ENCODE measurements around the gene PHACTR4. TPM values are rescaled to one million over a fixed set of nuclear protein-coding genes. Genes with fewer than 3 reads are reported as not detected.
"Not testable (repeated sequence)": the region's sequence is repeated elsewhere in the genome, so short reads cannot be mapped to it uniquely, and the experiment has no call there.

Gene PHACTR4
- total RNA-seq: 15.1 TPM

DNA sequence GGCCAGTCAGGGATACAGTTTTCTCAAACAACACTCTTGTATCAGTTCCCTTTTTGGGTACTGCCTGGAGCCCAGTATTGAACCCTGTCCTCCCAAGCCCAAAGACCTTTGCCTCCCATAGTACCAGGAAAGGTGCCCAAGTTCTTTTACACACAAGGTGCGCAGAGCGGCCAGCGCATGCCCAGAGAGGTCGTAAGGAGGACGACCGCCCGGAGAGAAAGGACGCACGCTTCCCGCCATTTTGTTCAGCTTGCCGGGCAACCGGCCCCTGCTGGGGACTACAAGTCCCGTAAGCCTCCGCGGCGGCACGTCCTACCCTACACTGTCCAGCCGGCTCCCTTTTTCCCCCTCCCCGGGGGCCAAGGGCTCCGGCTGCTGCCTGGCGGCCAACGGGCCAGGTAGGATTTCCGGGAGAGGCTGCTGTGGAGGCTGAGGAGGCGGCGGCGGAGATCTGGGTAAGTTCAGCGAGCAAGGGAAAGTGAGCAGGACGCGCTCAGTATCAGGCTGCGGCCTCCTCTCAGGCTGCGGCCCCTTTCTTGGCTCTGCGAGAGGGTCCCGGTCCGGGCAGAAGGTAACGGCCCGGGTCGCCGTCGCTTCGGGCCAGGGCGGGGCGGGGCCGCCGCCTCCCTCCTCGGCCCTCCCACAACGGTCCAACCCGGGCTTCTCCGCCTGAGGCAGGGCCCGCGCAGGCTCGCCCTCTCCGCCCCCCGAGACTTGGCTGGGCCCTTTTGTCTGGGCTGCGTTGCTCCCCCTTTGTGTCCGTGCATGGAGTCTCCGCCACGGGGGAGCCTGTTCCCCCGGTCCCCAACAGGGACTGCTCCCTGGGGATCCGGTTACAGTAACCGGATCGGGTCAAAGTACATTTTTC lies at the start of gene PHACTR4:
TSS of gene PHACTR4 (plus strand) at position 370 of the 868 bp plus-strand sequence. CDS start 37,708 bp downstream, outside the sequence.
- DNase-seq: peak; percentile 97

DNA sequence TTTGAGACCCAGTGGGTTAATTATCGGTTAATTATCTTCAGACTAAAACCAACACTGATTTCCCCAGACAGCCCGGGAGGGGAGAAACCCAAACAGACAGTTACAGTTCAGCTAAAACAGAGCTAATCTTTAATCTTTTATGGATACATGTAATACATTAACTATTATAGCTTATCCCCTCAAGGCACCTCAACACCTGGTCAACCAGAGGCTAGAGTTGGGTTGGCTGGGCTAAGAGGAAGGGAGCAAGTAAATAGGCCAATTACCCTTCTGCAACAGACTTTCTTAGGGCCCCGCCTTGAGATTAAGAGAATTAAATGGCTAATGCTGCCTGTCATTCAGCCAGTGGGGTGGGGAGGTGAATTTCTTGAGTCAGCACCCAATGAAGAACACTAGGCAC lies 47.3 kb upstream of the PHACTR4 start:
- no peak for DNase-seq

DNA sequence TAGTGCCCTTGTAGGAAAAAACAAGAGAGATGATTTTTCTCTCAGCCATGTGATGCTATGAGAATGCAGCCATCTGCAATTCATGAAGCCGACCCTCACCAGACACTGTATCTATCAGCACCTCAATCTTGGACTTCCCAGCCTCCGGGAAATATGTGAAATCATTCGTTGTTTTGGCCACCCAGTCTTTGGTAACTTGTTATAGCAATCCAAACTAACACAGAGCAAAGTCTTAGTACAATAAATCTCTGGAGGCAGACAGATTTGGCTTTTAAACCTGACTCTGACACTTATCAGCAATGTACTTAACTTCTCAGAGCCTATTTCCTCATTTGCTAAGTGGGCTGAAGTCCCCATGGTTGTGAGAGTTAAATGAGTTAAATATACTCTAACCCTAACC lies 45.8 kb upstream of the PHACTR4 start:
- no peak for DNase-seq

DNA sequence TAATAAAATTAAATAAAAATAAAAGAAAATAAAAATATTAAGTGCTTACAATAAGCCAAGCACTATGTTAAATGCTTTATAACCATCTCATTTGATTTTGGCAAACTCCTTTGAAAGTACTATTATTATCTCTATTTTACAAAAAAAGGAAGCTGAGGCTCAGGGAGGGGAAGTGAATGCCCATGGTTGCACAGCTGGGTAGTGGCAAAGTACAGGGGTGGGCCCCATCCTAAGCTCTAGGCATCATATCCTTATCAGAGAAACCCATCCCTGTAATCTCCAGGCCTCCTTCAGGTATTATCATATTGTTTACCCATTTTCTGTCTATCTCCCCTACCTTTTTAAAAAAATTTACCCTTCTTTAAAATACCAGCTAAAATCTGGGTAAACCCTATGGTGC lies 43.0 kb upstream of the PHACTR4 start:
- no peak for DNase-seq

DNA sequence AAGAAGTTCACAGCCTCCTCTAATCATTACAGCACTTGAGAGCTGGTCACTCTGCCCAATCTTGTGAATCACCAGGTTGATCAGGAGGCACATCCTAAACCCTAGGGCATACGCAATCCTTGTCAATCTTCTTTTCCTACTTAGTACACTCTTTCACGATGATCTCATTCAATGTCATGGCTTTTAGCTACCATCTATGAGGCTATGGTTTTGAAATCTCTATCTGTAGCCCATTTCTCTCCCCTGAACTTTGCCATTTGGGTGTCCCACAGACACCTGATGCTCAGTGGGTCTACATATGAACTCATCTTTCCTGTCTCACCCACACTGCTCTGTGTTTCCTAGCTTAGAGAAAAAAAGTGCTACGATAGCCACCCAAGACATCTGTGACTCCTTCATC lies 42.6 kb upstream of the PHACTR4 start:
- DNase-seq: no peak

DNA sequence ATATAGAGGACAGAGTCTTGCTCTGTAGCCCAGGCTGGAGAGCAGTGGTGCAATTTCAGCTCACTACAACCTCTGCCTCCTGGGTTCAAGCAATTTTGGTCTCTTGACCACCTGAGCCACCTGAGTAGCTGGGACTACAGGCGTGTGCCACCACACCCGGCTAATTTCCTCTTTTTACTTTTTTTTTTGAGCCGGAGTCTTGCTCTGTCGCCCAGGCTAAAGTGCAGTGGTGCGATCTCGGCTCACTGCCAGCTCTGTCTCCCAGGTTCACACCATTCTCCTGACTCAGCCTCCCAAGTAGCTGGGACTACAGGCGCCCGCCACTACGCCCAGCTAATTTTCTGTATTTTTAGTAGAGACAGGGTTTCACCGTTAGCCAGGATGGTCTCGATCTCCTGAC lies 42.1 kb upstream of the PHACTR4 start:
- DNase-seq: not testable (repeated sequence)

DNA sequence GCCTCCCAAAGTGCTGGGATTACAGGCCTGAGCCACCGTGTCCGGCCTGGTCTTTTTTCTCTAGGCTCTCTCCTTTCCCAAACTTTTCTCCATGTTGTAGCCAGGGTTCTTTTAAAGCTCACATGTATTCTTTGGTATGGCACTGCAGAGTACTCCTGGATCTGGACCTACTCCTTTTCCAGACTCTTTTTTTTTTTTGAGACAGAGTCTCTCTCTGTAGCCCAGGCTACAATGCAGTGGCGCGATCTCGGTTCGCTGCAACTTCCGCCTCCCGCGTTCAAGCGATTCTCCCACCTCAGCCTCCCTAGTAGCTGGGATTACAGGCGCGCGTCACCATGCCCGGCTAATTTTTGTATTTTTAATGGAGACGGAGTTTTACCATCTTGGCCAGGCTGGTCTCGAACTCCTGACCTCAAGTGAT lies 41.3 kb upstream of the PHACTR4 start:
- no peak for DNase-seq

DNA sequence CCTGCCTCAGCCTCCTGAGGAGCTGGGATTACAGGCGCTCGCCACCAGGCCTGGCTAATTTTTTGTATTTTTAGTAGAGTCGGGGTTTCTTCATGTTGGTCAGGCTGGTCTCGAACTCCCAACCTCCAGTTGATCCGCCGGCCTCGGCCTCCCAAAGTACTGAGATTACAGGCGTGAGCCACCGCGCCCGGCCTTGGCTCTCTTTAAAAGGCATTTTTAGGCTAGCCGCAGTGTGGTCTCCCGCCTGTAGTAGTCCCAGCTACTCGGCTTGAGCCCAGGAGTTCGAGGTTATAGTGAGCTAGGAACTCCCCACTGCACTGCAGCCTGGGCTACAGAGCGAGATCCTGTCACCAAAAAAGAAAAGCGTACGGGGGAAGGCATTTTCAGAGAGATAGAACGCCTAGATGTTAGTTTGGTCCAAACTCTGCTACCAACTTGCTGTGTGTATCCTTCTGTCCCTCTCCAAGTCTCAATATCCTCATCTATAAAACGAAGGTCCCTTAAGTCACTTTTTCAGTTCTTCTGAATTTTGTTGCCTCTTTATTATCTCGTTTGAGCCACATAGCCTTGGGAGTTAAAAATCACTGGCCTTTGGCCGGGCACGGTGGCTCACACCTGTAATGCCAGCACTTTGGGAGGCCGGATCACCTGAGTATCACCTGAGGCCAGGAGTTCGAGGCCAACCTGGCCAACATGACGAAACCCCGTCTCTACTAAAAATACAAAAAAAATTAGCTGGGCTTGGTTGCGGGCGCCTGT lies 40.0 kb upstream of the PHACTR4 start:
- DNase-seq: peak; percentile 21

DNA sequence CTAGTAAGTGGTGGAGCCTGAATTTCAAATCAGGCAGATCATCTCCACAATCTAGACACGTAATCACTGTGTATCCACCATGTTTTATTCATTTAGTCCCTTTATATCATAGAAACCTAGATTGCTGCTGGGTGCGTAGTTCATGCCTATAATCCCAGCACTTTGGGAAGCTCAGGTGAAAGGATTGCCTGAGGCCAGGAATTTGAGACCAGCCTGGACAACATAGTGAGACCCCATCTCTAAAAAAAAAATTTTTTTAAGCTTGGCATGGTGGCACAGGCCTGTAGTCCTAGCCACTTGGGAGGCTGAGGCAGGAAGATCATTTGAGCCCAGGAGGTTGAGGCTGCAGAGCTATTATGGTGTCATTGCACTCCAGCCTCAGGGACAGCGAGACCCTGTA lies 30.6 kb upstream of the PHACTR4 start:
- DNase-seq: no peak

DNA sequence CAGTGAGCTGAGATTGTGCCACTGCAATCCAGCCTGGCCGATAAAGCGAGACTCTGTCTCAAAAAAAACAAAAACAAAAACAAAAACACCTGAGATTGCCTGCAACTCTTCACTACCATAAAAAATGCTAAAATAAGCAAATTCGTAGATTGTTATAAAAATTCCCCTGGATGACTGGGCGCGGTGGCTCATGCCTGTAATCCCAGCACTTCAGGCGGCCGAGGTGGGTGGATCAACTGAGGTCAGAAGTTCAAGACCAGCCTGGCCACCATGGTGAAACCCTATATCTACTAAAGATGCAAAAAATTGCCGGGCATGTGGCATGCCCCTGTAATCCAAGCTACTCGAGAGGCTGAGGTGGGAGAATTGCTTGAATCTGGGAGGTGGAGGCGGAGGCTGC lies 30.0 kb upstream of the PHACTR4 start:
- no peak for DNase-seq

DNA sequence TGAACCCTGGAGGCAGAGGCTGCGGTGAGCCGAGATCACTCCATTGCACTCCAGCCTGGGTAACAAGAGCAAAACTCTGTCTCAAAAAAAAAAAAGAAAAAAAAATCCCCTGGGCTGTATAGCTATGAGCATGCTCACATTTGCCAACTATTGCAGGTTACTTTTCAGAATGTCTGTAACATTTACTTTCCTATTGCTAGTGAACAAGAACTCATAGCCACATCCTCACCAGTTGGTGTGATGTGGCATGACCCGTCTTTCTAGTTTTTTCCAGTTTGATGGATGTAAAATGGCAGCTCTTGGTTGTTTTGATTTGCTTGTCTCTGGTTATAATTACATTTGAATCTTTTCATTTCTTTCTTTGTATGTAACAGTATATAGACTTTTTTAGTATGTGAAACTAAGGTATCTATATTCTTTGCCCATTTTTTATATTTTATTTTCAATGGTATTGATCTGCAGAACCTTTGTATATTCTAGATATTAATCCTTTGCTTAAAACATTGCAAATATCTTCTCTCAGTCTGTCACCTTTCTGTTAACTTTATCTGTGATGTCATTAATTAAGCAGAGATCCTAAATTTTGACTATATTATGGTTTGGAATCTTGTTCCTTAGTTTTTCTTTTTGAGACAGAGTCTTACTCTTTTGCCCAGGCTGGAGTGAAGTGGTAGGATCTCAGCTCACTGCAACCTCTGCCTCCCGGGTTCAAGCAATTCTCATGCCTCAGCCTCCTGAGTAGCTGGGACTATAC lies 29.1 kb upstream of the PHACTR4 start:
- no peak for DNase-seq

DNA sequence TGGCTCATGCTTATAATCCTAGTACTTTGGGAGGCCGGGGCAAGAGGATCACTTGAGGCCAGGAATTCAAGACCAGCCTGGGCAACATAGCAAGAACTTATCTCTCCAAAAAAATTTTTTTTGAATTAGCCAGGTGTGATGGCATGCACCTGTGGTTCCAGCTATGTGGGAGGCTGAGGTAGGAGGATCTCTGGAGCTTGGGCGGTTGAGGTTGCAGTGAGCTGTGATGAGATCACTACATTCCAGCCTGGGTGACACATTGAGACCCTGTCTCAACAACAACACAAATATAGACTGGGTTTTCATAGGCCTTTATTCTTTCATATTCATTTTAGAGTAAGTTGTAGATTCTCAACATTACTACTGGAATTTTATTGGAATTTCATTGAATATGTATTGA lies 27.9 kb upstream of the PHACTR4 start:
- no peak for DNase-seq

DNA sequence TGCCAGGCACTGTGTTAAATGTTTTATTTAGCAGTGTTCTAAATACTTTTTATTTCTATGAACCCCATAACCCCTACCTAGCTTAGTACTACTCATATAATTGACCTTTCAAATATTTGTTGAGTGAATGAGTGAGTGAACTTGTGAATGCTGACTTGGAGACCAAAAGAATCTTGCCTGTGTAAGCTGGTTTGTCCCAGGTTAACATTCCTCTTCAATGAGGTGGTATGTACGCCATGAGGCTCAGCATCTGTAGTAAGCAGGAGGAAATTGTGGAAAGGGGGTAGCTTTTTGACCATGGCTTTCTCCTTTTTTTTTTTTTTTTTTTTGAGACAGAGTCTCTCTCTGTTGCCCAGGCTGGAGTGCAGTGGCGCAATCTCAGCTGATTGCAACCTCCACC lies 26.1 kb upstream of the PHACTR4 start:
- DNase-seq: no peak

DNA sequence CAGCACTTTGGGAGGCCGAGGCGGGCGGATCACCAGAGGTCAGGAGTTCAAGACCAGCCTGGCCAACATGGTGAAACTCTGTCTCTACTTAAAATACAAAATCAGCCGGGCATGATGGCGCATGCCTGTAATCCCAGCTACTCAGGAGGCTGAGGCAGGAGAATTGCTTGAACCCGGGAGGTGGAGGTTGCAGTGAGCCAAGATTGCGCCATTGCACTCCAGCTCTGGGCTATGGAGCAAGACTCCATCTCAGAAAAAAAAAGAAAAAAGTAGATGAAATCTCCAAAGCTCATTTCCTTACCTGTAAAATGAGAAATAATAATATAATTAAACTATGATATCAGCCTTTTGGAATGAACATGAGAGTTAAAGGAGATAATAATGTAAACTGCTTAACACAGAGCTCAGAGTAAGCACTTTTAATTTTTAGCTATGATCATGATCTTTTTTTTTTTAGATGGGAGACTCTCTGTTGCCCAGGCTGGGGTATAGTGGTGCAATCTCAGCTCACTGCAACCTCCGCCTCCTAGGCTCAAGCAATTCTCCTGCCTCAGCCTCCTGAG lies 16.2 kb upstream of the PHACTR4 start:
- DNase-seq: not testable (repeated sequence)

DNA sequence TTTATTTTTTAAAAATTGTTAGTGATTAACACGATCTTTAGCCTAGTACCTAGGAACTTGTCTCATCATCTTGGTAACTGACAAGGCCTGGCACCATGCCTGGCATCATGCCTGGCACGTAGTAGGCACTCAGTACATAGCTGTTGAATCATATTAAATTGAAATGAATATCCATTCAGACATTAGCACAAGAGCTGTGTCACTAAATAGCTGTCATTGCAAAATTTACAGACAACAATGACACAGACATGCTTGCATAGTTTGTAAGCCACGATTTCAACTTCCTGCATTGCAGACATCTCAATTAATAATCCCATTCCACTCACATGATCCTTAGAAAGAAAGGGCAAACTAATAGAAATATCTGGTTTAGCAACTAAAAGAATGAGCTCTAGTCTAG lies 15.4 kb upstream of the PHACTR4 start:
- no peak for DNase-seq

DNA sequence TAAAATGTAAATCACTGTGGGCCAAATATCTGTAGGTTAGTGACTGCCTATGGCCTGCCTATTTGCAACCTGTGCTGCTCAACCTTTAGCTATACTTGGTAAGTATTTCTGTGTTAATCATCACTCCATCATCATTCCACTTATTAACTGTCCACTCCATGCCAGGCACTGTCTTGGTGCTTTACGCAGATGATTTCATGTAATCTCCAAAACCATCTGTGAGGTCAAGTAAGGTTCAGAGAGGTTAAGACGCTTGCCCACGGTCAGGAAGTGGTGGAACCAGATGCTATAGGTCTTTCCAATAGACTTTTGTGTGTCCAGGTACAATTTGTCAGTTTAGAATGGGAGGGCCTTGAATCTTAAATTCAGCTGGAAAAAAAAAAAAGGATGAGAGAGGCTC lies 10.8 kb upstream of the PHACTR4 start:
- DNase-seq: no peak

DNA sequence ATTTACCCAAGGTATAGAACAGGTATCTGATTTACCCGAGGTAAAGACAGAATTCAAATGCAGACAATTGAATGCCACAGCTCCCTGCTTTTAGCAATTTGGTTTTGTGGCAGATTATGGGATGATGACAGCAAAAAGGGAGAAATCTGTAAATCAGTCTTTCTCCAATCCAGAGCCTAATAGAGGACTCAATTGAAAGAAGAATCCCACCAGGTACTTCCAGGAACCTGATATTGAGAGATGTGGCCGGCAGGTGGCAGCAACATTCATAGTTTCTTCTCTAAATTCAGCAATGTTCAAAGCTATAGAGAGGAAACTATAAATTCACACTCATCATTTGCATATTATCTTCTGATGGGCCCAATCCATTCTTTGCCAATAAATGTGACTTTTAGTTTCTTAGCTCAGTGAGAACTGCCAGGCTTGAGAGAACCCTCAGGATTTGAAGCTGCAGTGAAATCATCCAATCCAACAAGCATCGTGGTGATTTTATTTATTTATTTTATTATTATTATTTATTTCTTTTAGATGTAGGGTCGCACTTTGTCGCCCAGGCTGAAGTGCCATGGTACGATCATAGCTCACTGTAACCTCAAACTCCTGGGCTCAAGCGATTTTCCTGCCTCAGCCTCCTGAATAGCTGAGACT lies 9.8 kb upstream of the PHACTR4 start:
- DNase-seq: peak; percentile 81

DNA sequence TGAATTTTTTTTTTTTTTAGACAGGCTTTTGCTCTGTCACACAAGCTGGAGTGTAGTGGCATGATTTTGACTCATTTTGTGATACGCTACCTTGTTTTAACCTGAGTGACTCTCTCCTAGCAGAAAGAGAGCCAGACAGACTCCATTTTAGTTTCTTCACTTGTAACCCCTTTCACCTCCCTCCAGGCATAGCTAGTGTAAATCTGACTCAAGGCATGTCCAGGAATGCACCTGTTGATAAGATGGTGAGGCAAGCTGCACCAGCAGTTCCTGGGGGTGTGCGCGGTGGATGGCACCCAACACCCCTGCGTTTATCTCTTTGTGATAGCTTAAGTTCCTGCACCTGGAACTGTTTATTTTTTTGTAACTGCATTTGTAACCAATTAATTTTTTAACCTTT lies 4.7 kb upstream of the PHACTR4 start:
- no peak for DNase-seq

DNA sequence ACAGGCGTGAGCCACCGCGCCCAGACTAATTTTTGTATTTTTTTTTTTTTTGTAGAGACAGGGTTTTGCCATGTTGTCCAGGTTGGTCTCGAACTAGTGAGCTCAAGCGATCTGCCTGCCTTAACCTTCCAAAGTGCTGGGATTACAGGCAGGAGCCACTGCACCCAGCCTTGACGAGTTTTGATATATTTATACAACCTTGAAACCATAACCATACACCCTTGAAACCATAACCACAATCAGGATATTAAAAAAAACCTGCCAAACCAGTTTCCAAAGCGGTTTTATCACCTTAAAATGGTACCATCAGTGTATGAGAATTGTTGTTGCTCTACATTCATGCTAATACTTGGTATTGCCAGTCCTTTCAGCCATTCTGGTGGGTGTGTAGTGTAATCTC lies 3.7 kb upstream of the PHACTR4 start:
- no peak for DNase-seq

DNA sequence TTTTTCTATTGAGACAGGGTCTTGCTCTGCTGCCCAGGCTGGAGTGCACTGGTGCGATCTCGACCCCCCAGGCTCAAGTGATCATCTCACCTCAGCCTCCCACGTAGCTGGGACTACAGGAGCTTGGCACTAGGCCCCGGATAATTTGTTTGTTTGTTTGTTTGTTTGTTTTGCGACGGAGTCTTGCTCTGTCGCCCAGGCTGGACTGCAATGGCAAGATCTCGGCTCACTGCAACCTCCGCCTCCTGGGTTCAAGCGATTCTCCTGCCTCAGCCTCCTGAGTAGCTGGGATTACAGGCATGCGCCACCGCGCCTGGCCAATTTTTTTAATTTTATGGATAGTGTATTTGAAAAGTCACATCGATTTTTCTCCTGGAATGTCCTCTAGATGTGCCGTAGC lies 932 bp upstream of the PHACTR4 start:
- not testable (repeated sequence) for DNase-seq

DNA sequence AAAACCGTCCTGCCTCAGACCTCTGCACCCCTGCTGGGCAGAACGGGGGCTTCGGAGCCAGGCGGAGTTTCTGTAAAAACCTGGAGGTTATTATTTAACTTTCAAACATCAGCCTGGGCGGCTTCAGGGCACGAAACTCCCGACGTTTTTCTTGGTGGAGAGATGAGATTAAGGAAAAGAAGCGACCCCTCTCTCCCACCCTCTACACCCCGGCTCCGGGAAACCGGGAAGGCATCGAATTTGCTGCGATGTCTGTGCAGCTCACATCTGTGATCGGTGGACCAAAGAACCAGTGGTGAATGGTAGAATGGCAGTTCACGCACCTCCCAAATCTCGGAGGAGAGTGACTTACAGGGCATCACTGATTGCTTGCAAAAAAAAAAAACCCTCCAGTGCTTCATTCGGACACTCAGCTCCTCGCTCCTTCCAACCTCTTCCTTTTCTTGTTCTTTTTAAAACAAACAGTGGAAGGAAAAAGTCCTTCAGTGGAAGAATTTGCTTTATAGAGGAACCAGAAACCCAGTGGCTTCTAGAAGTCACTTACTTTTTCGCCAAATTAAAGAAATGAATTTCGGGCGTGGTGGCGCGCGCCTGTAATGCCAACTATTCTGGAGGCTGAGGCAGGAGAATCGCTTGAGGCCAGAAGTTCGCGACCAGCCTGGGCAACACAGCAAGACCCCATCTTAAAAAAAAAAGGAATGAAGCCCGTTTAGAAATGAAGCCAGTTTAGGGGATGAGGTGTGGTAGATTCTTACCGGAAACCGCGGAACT lies 884 bp downstream of the PHACTR4 start:
- DNase-seq: peak; percentile 45

All from tongue (tissue), 2 donors.